ENCODE measurements around the gene NISCH. TPM values are rescaled to one million over a fixed set of nuclear protein-coding genes. Genes with fewer than 3 reads are reported as not detected.

Gene NISCH
- polyA plus RNA-seq, 1 experiment, result 71.0 TPM

GRCh38 chr3:52461874-52462273, 6.5 kb downstream of the NISCH start:
- no peak overlapping the region for H3K4me3 ChIP-seq (ENCODE audit: low read depth, low read length)
- no peak for TF ChIP-seq CTCF (IDR thresholded peaks at IDR 0.05; ENCODE audit: low read depth, low read length)
- CTCF ChIA-PET, result interaction anchor here (1.7 to 2.6 kb wide), 2 partner anchors 10 to 14 kb away, joined by 9 read pairs; no protein-coding TSS in a partner anchor
- no peaks in the 10 kb centered on the region for H3K9me3 ChIP-seq (ENCODE audit: control insufficient read depth, insufficient read depth, low read length)
- H3K27ac ChIP-seq (ENCODE audit: low read depth, low read length), result no peak overlapping the region
- POLR2A ChIA-PET, result no interaction called here
- no peak for DNase-seq (ENCODE audit: low read depth, low spot score)
- H3K27me3 ChIP-seq (ENCODE audit: control insufficient read depth, insufficient read depth, low read length), result no peaks in the 10 kb centered on the region

GRCh38 chr3:52463416-52463815, 8.0 kb downstream of the NISCH start:
- ChIA-PET CTCF (interaction anchor here (1.7 kb wide), 1 partner anchor 9 kb away, joined by 9 read pairs; no protein-coding TSS in a partner anchor), POLR2A (no interaction called here)
- Histone ChIP-seq H3K4me3 (ENCODE audit: low read depth, low read length) (no peak overlapping the region), H3K9me3 (ENCODE audit: control insufficient read depth, insufficient read depth, low read length) (no peaks in the 10 kb centered on the region), H3K27me3 (ENCODE audit: control insufficient read depth, insufficient read depth, low read length) (no peaks in the 10 kb centered on the region), H3K27ac (ENCODE audit: low read depth, low read length) (no peak overlapping the region)
- no peak for TF ChIP-seq CTCF (IDR thresholded peaks at IDR 0.05; ENCODE audit: low read depth, low read length)
- DNase-seq (ENCODE audit: low read depth, low spot score), result no peak

GRCh38 chr3:52468336-52468735, 12.9 kb downstream of the NISCH start:
- TF ChIP-seq CTCF (IDR thresholded peaks at IDR 0.05; ENCODE audit: low read depth, low read length), result no peak
- peak overlapping the region; percentile 11 for H3K27ac ChIP-seq (ENCODE audit: low read depth, low read length)
- DNase-seq (ENCODE audit: low read depth, low spot score), result no peak
- POLR2A ChIA-PET, result interaction anchor here (1.6 kb wide), 1 partner anchor 68 kb away, joined by 3 read pairs; the partner anchor contains the start of gene UQCC5
- no peaks in the 10 kb centered on the region for H3K27me3 ChIP-seq (ENCODE audit: control insufficient read depth, insufficient read depth, low read length)
- H3K4me3 ChIP-seq (ENCODE audit: low read depth, low read length), result no peak overlapping the region
- CTCF ChIA-PET, result no interaction called here
- H3K9me3 ChIP-seq (ENCODE audit: control insufficient read depth, insufficient read depth, low read length), result no peaks in the 10 kb centered on the region

- CTCF ChIA-PET, result interaction anchor here (0.6 to 2.3 kb wide), 4 partner anchors 21 to 57 kb away, joined by 3 to 9 read pairs (median 5); no protein-coding TSS in a partner anchor
- no peaks in the 10 kb centered on the region for H3K27me3 ChIP-seq (ENCODE audit: control insufficient read depth, insufficient read depth, low read length)
- POLR2A ChIA-PET, result interaction anchor here (1.6 kb wide), 1 partner anchor 67 kb away, joined by 3 read pairs; the partner anchor contains the start of gene UQCC5
Observed at GRCh38 chr3:52469001-52469400, 13.6 kb downstream of the NISCH start.

More at GRCh38 chr3:52469001-52469400, 13.6 kb downstream of the NISCH start:
- no peak overlapping the region for H3K27ac ChIP-seq (ENCODE audit: low read depth, low read length)
- no peaks in the 10 kb centered on the region for H3K9me3 ChIP-seq (ENCODE audit: control insufficient read depth, insufficient read depth, low read length)
- no peak for DNase-seq (ENCODE audit: low read depth, low spot score)
- H3K4me3 ChIP-seq (ENCODE audit: low read depth, low read length), result no peak overlapping the region
- no peak for TF ChIP-seq CTCF (IDR thresholded peaks at IDR 0.05; ENCODE audit: low read depth, low read length)
